HG03521 (cell line): ENCODE results near the gene SNRNP48.

Experiments used
- ATAC-seq: cut with Tn5 transposase; IDR thresholded peaks from one replicate; pipeline ENCODE4 v1.9.1; 2021; ENCODE audit warnings: mild to moderate bottlenecking, moderate library complexity; ENCODE audit not compliant: unreplicated experiment

SNRNP48 gene

DNA sequence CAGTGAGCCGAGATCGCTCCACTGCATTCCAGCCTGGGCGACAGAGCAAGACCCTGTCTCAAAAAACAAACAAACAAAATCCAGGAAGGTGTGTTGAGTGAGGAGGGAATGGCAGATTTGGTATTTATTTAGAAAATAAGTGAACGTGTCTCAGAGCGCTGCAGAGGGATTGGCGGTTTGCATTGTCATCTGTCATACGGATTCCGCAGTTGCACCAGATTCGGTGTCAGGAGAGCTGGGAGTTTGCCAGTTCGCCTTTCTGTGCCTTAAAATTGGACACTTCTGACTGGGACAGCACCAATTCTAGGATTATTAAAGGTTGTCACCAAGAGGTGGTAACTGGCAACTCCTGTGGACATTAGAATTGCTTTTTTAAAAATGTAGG is 912 bp downstream of the SNRNP48 start:
- ATAC-seq = no peak

DNA sequence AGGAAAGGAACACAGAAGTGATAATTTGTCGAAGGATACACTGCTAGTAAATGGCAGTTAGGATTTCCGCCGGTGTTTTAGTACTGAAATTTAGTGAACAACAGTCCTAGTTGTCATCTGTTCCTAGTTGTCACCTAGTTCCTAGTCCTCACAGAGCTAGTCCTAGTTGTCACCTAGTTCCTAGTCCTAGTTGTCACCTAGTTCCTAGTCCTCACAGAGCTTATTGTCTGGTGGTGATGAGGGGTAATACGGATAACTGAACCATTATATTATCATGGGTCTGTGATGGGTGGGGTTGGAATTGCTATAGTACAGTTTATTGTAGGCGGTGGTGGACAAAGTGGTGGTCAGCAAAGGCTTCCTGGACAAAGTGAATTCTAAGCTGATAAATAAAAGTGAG is 1.8 kb downstream of the SNRNP48 start:
- no peak for ATAC-seq

GRCh38 chr6:7593229-7593628 is 3.2 kb downstream of the SNRNP48 start:
- ATAC-seq = no peak

- no peak for ATAC-seq
These were observed 4.7 kb downstream of the SNRNP48 start for GRCh38 chr6:7594579-7595125.

DNA sequence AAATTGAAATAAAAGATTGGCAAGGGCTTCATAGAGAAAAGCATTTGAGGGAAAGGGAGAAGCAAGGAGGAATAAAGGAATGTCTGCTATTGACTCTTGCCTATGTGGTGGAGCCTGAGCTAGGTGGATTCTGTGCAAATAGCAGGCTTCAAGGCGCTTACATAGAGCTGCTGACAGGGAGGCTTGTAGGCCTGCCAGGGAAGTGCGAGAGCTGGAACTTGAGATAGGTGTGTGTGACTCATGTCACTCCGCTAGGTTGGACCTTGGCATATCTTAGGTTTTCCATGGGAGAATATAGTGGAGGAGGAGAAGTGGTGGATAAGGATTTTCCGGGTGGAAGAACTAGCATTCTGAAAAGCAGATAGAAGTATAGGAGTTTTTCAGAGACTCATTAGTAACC is 14.0 kb downstream of the SNRNP48 start:
- ATAC-seq = no peak

DNA sequence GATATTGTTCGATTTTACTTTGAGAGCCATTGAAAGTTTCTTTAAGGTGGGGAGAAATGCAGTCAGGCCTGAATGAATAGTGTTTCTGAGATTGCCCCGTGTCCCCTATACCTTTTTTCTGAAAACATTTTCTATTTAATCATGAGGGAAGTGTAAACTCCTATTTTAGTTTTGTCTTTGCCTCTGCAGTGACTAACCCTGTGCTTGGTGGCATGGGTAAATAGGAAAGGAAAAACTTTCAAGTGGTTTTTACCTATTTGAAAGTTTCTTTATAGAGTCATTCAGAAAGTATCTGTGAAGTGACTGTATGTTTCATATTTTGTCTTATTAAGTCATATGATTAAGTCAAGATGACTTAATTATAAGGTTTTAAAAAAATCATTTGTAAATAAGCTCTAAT is 14.5 kb downstream of the SNRNP48 start:
- no peak for ATAC-seq

- no peak for ATAC-seq
These were observed 25.8 kb downstream of the SNRNP48 start for GRCh38 chr6:7615611-7616383.

DNA sequence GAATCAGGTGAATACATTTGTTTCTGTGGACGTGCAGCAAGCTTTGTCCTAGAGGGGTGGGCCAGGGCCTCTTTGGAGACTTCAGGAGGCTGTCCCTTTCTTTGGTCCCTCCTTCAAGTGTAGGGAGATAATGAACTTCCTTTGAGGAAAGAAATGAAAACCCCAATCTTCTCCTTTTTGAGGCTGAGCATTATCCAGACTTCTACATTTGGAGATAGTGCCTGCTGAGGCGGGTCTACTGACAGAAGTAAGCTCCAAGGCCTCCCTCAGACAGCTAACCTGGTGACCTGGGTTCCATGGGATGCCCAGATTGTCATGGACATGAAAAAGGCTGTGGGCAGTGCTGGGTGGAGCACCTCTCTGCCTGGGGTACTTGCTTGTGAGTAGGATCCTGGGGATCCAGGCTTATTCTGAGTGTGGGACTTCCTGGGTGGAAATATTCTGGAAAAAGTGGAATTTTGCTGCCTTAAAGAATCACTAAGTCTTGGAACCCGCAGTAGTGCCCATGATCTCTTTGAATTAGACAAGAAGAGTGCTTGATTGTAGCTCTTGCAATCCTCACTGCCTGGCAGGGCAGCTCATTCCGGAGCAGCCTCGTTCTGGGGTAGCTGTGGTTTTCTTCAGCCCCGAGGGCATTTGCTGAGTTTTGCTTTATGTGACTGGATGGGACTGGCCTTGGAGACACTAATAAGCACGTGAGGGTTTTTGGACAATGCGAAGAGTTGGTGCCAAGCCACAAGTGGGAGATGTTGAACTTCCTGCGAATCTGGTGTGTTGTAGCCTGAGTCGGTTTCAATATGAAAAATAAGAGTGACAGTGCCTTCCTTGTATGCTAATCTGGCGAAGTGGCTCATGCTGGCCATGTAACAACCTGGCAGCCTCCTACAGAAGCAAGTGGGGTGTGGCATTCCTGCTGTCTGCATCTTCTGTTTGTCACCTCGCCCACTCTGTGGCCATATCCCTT is 28.1 kb downstream of the SNRNP48 start:
- no peak for ATAC-seq

- no peak for ATAC-seq
These were observed 31.8 kb downstream of the SNRNP48 start for GRCh38 chr6:7621761-7622160.

DNA sequence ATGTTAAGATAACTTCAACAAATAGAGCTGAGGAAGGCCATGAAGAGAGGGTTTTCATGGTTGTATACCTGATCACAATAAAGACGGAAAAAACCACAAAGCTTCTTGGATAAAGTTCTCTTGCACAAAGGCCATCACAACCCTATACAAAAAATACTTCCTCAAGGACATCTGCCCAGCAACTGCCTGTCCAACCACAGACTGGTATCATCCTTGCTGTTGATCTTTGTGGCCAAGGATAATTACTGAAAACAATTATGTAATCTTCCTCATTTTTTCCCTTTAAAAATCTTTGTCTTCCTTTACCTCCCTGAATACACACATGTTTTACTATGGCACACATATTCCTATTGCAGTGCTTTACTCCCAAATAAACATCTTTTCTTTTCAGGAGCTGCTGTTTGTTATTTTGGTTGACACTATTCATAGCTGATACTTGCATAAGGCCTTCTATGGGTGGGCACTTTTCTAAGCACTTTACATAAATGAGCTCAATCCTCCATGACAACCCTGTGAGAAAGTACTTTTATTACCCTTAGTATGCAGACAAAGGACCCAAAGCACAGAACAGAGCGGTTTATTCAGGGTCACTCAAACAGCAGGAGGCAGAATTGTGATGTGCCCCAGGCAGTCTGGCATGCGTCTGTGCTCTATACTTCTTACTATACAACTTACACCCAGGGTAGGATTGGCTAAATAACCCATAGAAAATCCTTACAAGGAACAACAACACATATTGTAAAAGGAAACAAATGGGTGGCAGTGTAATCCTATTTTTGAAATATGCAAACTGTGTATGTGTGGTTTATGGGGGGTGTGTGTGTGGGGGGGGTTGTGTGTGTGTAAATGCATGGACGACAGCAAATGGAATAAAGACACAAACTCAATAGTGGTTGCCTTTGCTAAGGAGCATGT is 35.1 kb downstream of the SNRNP48 start:
- ATAC-seq = no peak

GRCh38 chr6:7628479-7628878 is 38.5 kb downstream of the SNRNP48 start:
- ATAC-seq = no peak

DNA sequence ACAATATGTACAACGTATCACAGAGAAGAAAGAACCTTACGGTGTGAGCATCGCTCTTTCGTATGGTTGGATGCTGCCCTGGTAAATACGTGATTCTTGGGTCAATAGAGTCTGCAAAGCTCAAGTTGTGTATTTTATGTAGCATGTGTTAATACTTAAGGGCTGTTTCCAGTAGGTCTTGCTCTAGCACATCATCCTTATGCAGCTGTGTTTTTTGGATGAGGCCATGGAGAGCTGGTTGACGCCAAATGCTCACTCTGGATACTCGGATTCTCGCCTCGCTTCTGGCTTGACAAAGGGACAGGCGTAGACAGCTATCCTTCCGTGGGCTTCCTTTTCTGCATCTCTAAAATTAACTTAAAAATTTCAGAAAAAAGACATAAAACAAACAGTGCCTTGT is 38.9 kb downstream of the SNRNP48 start:
- no peak for ATAC-seq

DNA sequence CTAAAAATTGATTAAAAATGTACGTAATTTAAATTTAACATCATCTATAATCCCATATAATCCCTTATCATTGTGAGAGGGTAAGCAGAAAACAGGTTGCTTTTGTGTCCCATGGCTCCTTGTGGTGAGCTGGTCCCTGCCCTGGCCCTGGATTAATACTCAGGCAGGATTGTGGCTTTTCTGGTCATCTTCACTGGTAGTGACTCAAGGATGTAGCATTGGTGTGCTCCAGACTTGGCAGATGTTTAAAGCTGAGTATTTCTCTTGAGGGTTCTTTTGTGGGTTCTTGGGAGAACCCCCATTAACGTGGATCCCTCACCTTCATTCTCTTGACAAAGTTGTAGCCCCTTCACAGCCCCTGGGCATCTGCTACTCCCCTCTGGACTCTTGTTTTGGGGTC is 39.3 kb downstream of the SNRNP48 start:
- ATAC-seq = no peak

DNA sequence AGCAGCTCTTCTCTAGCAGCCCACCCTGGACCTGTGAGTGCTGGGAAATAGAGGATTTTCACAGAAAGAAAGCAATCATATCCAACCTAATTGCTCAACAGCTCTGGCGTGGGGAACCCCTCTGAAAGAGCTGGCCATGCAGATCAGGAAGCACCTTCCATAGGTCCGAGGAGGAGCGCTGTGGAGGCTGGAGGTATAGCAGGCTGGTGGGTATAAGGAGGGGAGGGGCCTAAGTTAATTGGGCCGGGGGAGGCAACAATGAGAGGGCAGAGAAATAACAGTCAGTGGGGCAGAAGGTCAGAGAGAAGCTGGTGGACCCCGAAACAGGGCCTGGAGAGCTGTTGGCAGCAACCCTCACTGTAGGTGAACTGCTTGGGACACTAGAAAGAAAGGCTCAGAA is 40.8 kb downstream of the SNRNP48 start:
- no peak for ATAC-seq

GRCh38 chr6:7631466-7631865 is 41.5 kb downstream of the SNRNP48 start:
- ATAC-seq = no peak

- ATAC-seq = no peak
These were observed 42.7 kb downstream of the SNRNP48 start for GRCh38 chr6:7632501-7633290.

DNA sequence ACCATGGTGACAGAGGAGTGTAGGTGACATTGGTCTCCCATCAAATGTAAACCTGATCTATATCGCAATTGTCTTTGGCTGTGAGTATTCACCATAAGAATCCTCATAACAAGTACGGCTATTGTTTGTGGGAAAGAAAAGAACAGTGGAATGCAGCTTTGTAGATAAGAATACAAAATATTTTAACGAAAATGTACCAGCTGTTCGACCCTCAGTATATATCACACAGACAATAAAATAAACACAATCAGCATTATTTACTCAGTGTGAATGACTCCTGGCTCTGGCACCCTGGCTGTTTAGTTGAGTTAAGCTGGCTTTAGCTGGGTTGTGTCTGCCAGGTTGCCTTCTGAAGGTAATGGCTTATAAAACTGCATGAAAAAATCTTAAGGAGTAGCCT is 43.4 kb downstream of the SNRNP48 start:
- no peak for ATAC-seq

- ATAC-seq = no peak
These were observed 46.2 kb downstream of the SNRNP48 start for GRCh38 chr6:7636151-7636550.

- ATAC-seq = no peak
These were observed 47.5 kb downstream of the SNRNP48 start for GRCh38 chr6:7637533-7637932.

DNA sequence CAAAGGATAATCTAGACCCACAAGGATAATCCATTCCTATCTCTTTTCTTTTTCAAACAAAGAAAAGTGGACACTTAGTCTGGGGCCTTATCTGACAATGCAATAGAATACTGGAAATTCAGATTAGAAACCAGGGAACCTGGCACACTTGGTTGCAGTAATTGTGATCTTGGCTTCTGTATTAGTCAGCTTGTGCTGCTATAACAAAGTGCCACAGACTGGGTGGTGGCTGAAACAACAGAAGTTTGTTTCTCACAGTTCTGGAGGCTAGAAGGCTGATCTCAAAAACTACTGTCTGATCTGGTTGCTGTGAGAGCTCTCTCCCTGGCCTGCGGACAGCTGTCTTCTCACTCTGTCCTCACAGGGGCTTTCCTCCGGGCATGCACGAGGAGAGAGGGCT is 49.4 kb downstream of the SNRNP48 start:
- no peak for ATAC-seq
